ENCODE data around the gene PPP2R5B. TPM values are rescaled to one million over a fixed set of nuclear protein-coding genes. Genes with fewer than 3 reads are reported as not detected.

The PPP2R5B gene
- total and polyA plus RNA-seq, 9 of the 15 experiments (the other 6 are each of a cell fraction or from before 2014, with no cell fraction given) = 0.10 to 7.8 (median 3.3) TPM

- Histone ChIP-seq H3K4me3 (no peak overlapping the region), H3K27me3 (ENCODE audit: control insufficient read depth in 2 of 2, insufficient read depth in 2 of 2, low read length in 2 of 2) (no peaks in the 10 kb centered on the region), H3K79me2 (ENCODE audit: control insufficient read depth, insufficient read depth, low read length) (no peaks in the 10 kb centered on the region), H3K9me3 (replicated peaks; ENCODE audit: control insufficient read depth, insufficient read depth, low read depth, low read length) (no peaks in the 10 kb centered on the region), H3K27ac (ENCODE audit: extremely low read depth, low read depth, low read length) (no peak overlapping the region), H3K4me2 (ENCODE audit: insufficient read depth, low read length) (no peak overlapping the region), H2AFZ (ENCODE audit: low read depth, low read length) (no peak overlapping the region), H3K36me3 (ENCODE audit: control insufficient read depth, insufficient read depth, low read length) (peaks cover 29% of the 10 kb centered on the region; the same call in 1 of the 3 replicates), H4K20me1 (replicated peaks; ENCODE audit: control insufficient read depth, insufficient read depth, low read length) (no peaks in the 10 kb centered on the region), H3K9me1 (ENCODE audit: control insufficient read depth, insufficient read depth, low read length) (no peaks in the 10 kb centered on the region), H3K4me1 (replicated peaks in 1 of 2; ENCODE audit: control insufficient read depth in 2 of 2, insufficient read depth in 2 of 2, low read length in 2 of 2) (peaks cover 26 to 87% of the 10 kb centered on the region in 2 experiments), H3K9ac (ENCODE audit: insufficient read depth in 1 of 2, low read depth in 2 of 2, low read length in 2 of 2) (peak overlapping the region in 1 of 2 experiments; percentile 60; a peak in 2 of 4 replicates)
- POLR2A ChIA-PET = interaction anchor here (0.8 to 1.5 kb wide), 4 partner anchors 11 to 44 kb away, joined by 3 to 4 read pairs (median 3); no protein-coding TSS in a partner anchor
- in situ Hi-C loops (cut with MboI) = loop anchor here (5.0 kb wide), 2 partner anchors 46 to 106 kb away; no protein-coding TSS in a partner anchor
- BruUV-seq (replicated peaks) = no TSS peak
- intact Hi-C loops (cut with micrococcal nuclease) = loop anchor here (5.0 kb wide), 1 partner anchor 106 kb away; no protein-coding TSS in a partner anchor
- 86% methylated on average over 10 of the region's 10 CpGs for WGBS (ENCODE audit: insufficient coverage, low coverage, missing lambda C conversion rate)
- CTCF ChIA-PET (ENCODE audit: low intra/inter-chr PET ratio) = interaction anchor here (0.5 to 3.4 kb wide), 3 partner anchors 45 to 105 kb away, joined by 4 to 39 read pairs (median 13); no protein-coding TSS in a partner anchor
- TF ChIP-seq POLR3G (IDR thresholded peaks at IDR 0.05; ENCODE audit: extremely low read depth, insufficient read length, insufficient replicate concordance) (no peak), KLF6 (CRISPR knock-in tag; IDR thresholded peaks at IDR 0.05; ENCODE audit: borderline replicate concordance) (no peak), TEAD1 (CRISPR knock-in tag; IDR thresholded peaks at IDR 0.05) (no peak), PATZ1 (CRISPR knock-in tag; IDR thresholded peaks at IDR 0.05; ENCODE audit: borderline replicate concordance) (no peak), RBM17 (IDR thresholded peaks at IDR 0.05; ENCODE audit: borderline replicate concordance, low read depth, low read length) (no peak), POLR2G (IDR thresholded peaks at IDR 0.05; ENCODE audit: low read depth, low read length) (0 out of 2 replicates have a peak, but pooled peaks have one; percentile 23), ZNF407 (IDR thresholded peaks at IDR 0.05; ENCODE audit: low read depth) (no peak)
- DNase-seq (ENCODE audit: extremely low read depth in 1 of 4, low spot score in 3 of 4) = no peak
- FAIRE-seq = no peak
- no peak for ATAC-seq
These were observed 31.7 kb upstream of the PPP2R5B start for GRCh38 chr11:64892838-64893193.
